GM20000 (cell line): ENCODE data around the gene MRPL40.

ENCODE experiments used
- DNase-seq: peaks from one replicate; pipeline ENCODE4 v3.0.0; 2012; ENCODE audit warnings: low spot score
- TF ChIP-seq, protein P1 (sequence below): IDR thresholded peaks from 2 replicates; pipeline ENCODE4 v1.5.1; 2012; ENCODE audit warnings: mild to moderate bottlenecking, control low read depth; ENCODE audit errors: extremely low read depth, missing control alignments

Gene MRPL40

DNA sequence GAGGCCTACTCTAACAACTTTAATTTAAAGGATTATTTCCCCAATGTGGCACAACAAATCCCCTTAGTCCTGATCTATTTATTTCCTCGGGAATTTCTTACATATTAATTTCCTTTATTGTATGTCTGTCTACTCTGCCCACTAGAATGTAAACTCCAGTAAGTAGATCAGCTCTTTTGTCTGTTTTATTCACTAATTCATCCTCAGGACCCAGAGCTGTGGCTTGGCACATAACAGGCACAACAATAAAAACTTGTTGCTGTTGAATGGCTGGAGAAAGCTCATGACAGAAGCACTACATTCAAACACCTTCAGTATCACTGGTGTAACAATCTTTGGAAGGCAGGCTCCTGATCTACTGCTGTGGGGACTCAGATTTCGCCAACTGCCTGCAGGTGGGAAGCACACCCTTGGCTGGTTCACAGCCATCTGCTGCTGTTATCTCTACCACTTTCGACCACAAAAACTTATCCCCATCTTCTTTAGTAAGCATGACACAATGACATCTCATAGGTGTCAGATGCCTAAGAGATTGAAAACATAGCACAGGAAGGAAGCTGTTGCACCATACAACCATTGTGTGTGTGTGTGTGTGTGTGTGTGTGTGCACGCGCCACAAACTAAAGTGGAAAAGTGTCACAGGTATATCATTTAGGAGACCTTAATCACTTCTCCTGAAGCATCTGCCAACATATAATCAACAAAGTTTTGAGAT is 12.7 kb upstream of the MRPL40 start:
- peak; percentile 45 for DNase-seq
- TF ChIP-seq, protein P1, sequence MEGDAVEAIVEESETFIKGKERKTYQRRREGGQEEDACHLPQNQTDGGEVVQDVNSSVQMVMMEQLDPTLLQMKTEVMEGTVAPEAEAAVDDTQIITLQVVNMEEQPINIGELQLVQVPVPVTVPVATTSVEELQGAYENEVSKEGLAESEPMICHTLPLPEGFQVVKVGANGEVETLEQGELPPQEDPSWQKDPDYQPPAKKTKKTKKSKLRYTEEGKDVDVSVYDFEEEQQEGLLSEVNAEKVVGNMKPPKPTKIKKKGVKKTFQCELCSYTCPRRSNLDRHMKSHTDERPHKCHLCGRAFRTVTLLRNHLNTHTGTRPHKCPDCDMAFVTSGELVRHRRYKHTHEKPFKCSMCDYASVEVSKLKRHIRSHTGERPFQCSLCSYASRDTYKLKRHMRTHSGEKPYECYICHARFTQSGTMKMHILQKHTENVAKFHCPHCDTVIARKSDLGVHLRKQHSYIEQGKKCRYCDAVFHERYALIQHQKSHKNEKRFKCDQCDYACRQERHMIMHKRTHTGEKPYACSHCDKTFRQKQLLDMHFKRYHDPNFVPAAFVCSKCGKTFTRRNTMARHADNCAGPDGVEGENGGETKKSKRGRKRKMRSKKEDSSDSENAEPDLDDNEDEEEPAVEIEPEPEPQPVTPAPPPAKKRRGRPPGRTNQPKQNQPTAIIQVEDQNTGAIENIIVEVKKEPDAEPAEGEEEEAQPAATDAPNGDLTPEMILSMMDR = no peak

DNA sequence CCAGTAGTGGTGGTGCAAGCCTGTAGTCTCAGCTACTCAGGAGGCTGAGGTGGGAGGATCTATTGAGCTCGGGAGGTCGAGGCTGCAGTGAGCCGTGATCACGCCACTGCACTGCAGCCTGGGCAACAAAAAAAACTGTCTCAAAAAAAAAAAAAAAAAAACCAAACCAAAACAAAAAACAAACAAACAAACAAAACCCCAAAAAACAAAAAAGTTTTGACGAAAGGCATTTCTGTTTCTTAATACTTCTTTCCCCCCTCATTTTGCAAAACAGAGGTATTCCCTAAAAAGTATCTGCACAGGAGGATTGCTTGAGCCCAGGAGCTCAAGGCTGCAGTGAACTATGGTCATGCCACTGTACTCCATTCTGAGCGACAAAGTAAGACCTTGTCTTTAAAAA is 12.0 kb upstream of the MRPL40 start:
- no peak for DNase-seq
- TF ChIP-seq, protein P1 = no peak

DNA sequence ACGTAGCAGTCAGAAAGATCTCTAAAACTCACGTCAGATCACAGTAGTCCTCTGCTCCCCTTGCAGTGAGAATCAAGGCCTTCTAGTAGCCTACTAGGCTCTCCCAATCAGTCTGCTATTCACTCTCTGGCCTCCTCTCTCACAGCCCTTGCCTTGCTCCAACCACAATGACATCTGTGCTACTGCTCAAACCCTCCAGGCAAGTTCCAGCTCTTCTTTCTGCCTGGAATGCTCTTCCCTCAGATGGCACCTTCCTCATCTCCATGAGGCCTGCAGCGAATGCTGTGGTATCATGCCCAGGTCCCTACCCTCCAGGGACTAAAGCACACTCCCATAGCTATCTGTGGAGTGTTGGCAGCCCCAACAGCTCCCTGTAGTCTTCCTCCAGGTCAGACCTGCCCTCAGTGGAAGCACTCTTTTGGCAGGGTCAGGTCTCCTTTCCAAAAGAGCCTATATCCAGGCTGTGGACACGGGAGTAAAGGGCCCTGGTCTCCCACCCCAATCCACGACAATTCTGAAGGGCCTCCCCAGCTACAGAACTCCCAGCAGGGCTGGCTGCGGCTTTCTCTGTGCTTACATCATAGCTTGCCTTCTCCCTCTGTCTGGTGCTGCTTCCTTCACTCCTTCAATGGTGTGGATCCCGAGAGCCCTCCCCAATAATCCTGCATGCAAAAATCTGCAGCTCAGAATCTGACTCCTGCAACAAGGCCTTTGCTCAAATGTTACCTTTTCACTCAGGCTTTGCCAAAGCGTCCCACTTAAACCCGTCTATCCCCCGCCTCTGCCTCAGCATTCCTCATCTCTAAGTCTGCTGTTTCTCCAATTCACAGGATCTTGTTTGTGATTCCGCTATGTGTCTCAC is 9.7 kb upstream of the MRPL40 start:
- DNase-seq = no peak
- TF ChIP-seq, protein P1 = no peak

DNA sequence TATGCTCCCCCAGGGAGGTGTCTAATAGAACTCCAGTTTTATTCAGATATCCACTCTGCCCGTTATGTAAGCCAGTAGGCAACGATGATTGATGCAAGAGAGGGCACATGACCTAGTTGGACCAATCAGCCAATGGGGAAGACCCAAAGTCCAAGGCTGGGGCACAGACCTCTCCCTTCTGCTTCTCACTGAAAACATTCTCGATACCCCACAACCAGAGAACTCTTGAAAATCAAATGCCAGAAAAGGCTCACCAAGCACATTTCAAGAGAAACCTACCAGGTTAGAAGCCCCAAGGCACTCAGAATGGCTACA is 8.2 kb upstream of the MRPL40 start:
- DNase-seq = no peak
- TF ChIP-seq, protein P1 = no peak

DNA sequence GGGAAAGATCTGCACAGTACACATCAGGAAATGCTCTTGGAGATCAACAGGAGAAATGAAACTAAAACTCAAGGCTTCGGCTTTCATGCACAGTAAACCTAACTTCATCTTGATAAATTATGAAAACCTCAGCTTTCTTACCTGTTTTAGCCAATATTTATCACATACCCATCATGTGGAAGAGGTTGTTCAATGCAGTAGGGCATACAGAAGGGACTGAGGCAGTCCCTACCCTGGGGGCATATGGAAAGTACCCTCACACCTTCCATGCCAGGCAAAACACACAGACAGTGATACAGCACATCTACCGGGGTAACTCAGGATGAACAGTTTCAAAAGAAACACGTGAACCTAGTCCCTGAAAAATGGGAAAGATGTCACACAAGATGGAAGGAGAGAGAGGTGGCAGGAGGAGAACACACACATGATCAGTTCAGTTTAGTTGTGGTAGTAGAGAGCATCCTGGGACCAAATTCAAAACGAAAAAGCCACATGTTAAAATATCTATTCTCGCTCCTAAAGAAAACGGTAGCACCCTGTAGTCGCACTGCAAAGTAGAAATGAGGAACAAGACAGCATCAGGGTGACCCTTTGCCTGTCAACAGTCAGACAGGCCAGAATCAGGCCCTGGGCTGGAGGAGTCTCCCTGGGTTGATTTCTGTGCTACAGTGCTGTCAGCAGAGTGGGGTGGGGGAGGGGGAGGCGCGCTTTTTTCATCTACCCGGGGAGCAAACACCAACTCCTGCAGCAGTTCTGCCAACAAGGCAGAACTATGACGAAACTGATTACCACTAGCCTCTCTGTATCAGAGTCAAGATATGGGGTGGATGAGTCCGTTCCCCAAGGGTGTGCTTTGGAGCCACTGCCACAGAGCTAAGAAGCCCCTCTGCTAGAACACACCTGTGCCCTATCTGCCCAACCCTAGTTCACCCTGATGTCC is 2.1 kb upstream of the MRPL40 start:
- TF ChIP-seq, protein P1 = no peak
- DNase-seq = peak; percentile 46

DNA sequence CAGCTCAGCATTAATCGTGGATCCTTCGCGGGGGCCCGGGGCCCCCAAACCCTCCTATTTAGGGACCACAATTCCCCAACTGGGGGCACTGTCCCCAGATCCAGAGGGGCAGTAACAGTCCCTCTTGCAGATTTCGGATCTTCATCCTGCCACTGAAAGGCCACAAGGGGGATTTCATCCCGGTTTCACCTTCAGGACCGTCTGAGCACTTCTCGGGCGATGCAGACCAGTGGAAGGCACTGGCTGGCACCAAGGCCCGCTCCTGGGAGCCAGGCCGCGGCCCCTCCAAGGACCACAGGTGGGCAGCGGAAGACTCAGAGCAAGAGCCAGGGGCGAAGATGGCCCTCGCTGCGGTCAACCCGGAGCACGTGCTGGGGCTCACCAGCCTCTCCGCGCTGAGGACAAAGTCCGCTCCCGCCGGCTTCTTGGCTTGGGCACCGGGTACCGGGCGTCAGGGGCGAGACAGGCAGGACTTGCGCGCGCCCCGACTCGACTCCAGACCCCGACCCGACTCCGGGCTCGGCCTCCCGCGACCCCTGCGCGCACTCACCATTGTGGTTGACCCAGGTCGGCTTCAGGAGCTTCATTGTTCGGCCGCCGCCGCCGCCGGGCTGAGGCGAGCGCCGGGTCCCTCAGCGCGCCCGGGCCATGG is 1.3 kb upstream of the MRPL40 start:
- peak; percentile 38 for DNase-seq
- TF ChIP-seq, protein P1 = no peak
